Measurements from ENCODE around the gene TFB2M.

The TFB2M gene

GRCh38 chr1:246512230-246512629 is 53.8 kb downstream of the TFB2M start:
- DNase-seq, result no peak

GRCh38 chr1:246511203-246511602 is 54.9 kb downstream of the TFB2M start:
- DNase-seq, result no peak

GRCh38 chr1:246510147-246511030 is 55.7 kb downstream of the TFB2M start:
- DNase-seq, result no peak

DNA sequence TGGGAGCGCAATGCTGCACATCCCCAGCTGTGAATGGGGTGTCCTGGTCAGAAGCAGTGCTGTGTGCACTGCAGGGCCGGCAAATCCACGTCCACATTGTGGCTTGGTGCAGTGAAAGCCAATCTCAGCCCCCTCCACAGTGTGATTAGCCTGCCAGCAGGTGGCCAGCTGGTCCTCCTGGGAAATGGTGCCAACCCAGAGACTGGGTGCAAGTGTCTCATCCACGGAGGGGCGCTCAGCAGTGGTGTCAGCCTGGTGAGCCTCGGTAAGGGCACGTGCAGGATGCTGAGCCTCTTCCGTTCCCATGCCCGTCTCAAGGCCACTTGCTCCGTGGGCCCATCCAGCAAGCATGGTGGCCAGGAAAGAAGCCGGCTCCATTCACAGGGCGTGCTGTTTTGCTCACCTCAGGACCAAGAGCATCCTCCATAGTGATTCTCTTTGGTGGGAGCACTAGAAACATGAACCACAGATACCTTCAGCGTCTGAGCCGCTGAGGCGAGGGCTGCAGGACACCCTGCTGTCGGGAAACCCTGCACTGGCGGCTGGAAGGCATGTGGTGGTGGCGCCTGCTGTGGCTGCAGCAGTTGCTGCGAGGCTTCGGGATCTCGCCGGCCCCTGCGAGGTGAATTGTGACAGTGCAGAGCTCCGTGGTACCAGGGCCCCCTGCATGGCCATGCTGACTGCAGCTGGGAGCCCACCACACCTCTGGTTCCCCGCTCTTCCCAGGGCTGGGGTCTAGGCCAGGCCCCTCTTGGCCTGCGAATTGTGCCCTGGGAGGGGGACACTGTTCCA is 57.0 kb downstream of the TFB2M start:
- no peak for DNase-seq

- DNase-seq, result peak; percentile 74 to 83
Measured at GRCh38 chr1:246506674-246507481, 59.2 kb downstream of the TFB2M start, which contains the start of gene SMYD3. TSS of gene SMYD3 (minus strand) at chr1:246507279.

- no peak for DNase-seq
Measured at GRCh38 chr1:246506367-246506673, 59.7 kb downstream of the TFB2M start.

DNA sequence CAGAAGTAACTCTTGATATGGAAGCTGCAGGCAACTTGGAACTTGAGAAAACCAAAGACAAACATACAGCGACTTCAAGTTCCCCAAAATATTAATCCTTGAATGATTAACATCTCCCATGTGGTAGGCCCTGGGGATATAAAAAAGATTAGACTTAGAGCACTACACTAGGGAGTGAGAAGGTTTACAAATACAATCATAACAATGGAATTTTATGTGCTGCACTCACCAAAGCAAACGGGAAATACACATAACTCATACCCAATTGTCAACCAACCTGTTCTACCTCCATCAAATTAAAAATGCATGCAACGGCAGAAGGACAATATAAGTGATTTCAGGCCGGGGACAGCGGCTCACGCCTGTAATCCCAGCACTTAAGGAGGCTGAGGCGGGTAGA is 62.7 kb downstream of the TFB2M start:
- DNase-seq, result no peak

DNA sequence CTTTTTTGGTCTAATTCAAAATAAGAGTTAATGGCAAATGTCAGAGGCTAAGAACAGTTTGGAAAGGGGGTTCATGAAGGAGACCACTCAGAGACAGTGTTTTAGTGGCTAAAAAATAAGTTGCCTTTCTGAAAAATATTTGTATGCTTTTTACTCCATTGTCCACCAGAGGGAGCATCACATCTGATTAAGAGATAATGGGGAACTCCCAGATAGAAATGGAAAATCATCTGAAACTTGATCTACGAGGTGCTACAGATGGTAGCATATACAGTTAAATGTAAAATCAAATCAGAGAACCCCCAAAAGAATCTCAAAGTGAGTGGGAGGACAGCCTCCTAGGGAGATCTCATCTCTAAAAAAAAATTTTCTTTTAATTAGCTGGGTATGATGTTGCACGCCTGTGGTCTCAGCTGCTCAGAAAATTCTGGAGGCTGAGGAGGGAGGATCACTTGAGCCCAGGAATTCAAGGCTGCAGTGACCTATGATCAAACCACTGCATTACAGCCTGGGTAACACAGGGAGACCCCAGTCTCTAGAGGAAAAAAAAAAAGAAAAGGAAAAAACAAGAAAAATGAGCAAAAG is 68.6 kb downstream of the TFB2M start:
- peak; percentile 59 to 66 for DNase-seq

GRCh38 chr1:246492611-246493245 is 73.3 kb downstream of the TFB2M start:
- DNase-seq, result peak; percentile 71 to 77

- no peak for DNase-seq
Measured at GRCh38 chr1:246491551-246492053, 74.5 kb downstream of the TFB2M start.

Data from SHP77 (cell line).